ENCODE data around the gene PELI2.

The PELI2 gene

DNA sequence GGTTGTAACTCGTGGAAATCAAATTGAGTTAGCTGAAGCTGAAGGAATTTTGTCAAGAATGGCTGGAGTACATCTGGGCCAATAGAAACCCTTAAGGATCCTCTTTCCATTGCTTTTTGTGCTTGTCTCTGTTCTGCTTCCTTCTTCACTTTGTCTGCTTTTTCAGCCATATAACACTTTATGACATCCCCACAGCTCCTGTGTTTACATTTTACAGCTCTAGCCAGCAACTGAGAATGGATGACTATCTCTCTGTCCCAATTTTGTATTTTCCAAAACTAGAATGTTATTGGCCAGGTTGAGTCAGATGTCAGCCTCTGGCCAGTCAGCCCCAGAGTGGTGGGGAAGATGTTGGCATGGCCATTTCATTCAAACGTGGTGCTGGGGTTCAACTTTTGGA lies 57.6 kb downstream of the PELI2 start:
- no peak for DNase-seq

GRCh38 chr14:56176530-56176929 lies 58.3 kb downstream of the PELI2 start:
- DNase-seq = no peak

- DNase-seq = no peak
These were observed 58.8 kb downstream of the PELI2 start for GRCh38 chr14:56177036-56177435.

DNA sequence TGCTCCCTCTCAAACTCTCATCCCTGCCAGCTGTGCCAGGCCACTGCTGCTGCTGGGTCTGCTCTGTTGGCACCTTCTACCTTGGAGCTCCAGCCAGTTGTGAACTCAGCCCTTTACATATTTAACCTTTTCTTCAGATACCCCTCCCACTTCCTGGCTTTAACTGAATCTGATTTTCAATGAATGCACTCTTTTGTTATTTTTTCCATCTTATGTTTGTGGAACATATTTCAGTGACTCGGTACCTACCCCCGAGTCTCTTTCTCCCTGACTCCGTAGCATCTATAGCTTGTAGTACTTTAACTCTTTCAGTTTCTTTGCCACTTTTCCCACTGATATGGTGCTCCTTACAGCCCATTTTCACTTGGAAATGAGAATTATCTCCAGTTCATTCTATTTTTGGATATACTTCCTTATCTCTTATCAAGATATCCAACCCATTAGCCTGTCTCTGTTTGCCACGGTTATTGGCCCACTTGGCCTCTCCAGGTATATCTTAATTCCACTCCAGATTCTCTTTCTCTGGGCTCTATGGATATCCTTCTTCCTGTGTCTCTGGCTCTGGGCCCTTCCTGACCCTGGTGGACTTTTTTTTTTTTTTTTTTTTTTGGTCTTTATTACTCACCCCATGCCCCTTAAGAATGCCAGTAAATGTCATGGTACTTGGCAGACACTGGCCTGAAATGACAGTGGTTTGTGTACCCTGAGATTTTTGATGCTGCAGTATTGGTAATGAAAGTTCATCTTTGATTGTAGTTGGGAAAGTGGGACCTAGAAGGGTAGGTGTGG lies 62.7 kb downstream of the PELI2 start:
- no peak for DNase-seq

DNA sequence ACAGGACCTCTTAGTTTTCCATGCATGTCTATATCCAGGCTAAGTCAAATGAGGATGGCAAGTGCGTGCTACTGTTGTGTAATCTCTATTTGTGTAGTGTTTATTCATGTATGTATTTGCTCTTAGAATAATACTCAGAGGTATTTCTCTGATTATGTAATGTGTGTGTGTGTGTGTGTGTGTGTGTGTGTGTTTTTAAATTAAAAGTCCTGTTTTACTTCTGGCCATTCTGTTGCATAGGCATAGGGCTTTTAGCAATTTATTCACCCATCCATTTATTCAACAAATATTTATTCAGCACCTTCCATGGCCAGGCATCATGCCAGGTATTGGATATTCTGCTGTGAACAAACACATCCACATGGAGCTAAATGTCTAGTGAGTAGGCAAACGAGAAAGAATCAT lies 63.5 kb downstream of the PELI2 start:
- DNase-seq = no peak

- DNase-seq = no peak
These were observed 64.2 kb downstream of the PELI2 start for GRCh38 chr14:56182410-56182809.

DNA sequence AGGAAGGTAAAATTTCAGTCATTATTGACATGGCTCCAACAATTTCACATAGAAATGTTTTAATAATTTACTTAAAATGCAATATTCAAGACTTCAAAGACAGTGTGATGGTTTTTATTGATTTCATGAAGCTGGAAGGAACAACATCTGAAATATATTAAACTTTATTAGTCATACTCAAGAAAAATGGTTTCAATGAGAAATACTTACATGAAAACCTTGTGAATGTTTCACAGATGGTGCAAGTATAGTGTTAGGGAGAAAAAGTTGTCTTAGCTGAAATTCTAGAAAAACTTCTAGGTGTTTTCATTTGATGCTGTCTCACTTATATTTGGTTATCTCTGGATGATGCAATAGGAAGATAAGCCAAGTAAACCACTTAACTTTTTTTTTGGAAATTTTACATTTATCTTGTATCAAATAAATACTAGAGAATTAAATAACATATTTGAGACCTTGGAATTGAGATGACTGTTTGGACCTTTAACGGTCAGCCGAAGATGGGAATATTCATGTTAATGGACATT lies 65.5 kb downstream of the PELI2 start:
- no peak for DNase-seq

DNA sequence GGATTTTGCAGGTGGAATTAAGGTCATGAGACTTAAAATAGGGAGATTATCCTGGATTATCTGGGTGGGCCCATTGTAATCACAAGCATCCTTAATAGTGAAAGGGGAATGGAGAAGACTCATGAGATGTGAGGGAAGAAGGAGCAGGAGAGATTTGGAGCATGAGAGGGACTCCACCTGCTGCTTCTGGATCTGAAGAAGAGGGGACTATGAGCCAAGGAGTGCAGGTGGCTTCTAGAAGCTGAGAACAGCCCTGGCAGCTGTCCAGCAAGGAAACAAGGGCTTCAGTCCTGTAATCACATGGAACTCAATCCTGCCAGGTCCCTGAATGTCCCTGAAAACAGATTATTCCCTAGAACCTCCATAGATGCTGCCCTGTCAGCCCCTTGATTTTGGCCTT lies 67.8 kb downstream of the PELI2 start:
- DNase-seq = no peak

- DNase-seq = no peak
These were observed 69.5 kb downstream of the PELI2 start for GRCh38 chr14:56187736-56188135.

GRCh38 chr14:56189307-56189706 lies 71.1 kb downstream of the PELI2 start:
- no peak for DNase-seq

DNA sequence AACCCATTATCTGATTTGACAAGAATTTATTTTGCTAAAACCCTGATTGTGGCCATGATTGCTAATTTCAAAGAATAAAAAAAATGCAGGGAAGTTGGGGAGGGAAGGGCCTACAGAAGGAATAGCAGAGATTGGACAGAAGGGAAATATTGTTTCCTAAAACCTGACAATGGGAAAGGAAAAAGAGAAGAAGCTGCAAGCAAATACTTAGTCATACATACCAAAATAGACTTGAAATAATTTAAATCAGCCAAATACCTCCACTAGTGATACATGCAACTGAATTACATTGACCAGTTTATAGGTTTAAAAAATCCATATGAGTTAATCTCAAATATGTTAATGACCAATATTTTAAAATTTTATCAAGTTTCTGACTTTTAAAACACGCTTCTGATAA lies 75.1 kb downstream of the PELI2 start:
- DNase-seq = no peak

DNA sequence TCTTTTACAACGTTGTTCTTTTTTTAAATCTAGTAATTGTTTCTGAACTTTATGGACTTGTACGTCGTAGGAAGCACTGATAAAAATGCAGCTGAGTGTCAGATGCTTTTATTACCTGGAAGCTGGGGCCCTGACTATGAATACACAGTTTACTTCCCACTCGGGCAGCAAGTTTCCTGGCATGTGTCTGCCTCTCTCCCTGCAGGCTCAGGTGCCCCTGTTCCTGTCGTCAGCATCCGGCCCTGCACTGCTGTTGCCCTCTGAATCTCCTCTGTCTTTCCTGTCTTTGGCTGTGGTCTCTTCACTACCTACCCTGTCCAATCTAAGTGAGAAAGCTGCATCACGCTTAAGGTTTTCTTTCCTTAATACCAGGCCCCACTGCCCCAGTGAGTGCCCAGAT lies 75.8 kb downstream of the PELI2 start:
- no peak for DNase-seq

DNA sequence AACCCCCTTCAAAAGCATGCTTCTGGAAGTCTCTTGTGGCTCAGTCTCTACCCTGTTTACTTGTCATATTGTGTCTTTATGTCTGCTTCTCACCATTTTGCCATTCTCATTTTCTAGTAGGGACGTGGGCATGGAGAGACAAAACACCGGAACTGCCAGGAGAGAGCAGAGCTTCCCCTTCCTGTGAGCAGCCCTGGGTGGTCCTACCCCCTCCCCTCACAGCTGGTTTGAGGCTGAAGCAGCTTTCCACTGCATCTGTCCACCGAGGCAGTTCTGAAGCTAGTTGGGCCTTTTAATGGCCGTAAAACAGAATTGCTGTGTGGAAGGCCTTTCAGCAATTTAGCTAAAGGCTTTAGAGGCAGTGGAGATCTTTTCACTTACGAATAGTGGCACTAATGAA lies 77.0 kb downstream of the PELI2 start:
- no peak for DNase-seq

GRCh38 chr14:56195704-56196103 lies 77.5 kb downstream of the PELI2 start:
- no peak for DNase-seq

DNA sequence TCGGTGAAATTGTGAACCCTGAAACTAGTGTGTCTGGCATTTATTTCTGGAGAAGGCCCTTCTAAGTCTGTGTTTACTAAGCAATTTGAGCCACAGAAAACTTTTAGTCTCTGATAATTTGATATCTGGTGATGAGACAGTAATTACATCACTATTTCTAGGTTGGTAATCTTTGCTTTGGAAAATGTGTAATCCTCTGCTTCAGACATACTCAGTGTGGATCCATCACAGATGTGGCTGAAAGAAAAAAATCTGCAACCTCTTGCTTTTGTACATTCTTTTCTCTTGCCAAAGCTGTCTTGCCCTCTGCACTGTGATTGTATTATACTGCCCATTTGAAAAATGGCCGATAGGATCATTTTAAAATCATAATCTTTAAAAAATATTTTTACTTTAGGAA lies 78.1 kb downstream of the PELI2 start:
- no peak for DNase-seq

DNA sequence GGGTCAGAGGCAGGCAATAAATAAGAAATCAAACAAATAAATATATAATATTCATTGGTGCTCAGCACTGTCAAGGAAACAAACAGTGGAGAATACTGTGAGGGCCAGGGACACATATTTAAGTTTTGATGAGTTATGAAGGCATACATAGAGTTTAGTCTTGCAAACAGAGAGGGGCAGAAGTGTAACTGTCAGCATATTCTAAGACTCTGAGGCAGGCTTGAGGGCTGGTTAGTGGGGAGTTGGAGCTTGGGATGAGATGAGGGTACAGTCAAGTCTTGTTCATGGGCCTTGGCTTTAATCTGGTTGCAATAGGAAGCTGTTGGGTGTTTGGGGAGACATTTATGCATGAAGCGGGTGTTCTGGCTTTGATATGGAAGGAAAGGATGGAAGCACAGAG lies 78.9 kb downstream of the PELI2 start:
- DNase-seq = no peak

DNA sequence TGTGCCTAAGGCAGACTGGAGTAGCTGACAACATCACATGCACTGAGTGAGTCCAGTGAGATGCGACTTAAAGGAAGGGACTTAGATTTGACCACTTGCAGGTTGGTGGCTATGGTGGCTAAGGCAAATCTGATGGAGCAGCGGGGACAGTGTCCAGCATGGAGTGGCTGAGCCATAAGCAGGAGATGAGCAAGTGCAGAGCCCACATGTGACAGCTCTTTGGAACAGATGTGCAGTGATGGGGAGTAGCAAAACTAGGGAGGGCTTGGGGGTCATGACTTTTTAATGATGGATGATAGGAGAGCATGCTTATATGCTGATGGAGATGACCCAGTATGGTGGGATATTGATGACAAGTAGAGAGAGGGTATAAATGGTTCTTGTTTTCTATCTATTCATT lies 80.2 kb downstream of the PELI2 start:
- DNase-seq = no peak

- no peak for DNase-seq
These were observed 81.1 kb downstream of the PELI2 start for GRCh38 chr14:56199095-56199981.

DNA sequence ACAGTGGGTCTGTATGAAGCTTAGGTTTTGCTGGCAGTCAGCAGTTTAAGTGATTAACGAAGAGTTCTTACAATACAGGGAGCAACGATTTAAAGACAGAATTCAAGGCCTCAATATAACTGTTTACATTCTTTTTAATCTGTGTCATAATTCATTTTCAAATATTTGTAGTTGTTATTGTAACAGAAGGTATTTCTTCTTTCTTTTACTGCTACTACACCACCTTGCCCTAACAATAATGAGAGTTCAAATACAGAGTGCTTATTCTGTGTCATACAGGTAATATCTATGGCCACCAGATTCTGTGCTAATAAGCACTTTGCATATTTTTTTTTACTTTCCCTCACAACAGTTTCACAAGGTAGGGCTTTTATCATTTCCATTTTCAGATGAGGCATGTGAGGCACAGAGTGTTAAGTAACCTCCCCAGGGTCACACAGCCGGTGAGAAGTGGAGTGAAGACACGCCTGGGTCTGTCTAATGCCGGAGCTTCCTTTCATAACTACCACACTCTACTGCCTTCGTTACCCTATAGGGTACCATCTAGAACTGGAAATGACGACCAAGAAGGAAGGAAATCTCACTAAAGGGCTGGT lies 81.9 kb downstream of the PELI2 start:
- no peak for DNase-seq

GRCh38 chr14:56202256-56202655 lies 84.0 kb downstream of the PELI2 start:
- DNase-seq = no peak

GRCh38 chr14:56205881-56206280 lies 87.7 kb downstream of the PELI2 start:
- no peak for DNase-seq

GRCh38 chr14:56206596-56206995 lies 88.4 kb downstream of the PELI2 start:
- no peak for DNase-seq

DNA sequence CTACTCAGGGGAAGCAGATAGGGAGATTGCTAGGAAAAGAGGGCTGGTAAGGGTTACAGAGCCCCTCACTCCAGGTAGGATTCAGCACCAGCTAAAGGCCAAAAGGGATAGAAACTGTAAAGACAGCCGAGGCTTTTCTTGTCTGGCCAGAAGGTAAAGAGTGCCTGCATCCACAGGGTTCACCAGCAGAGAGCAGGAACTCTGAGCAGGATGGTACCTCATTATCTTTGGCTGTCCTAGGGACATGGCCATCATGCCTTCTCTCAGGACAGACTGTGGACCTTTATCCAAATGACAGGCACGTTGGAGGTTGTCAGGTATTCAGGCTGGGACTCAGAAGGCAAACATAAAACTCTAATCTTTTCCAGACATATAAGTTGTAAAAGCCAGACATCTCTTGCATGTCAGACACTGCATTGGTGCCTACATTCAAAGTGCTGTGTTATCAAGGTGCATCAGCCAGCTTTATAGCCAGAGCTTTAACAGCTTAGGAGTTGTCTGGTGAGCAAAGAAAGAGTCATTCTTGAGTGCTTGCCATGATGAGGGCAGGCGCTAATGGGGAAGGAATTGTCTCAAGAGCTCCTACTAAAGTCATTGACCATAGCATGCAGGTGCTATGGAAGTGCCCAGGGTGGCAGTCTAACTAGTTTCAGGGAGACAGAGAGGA lies 89.5 kb downstream of the PELI2 start:
- no peak for DNase-seq

Data from SW 1271 (cell line).